Panc1 (cell line): ENCODE data around the gene MANEAL. TPM values are rescaled to one million over a fixed set of nuclear protein-coding genes. Genes with fewer than 3 reads are reported as not detected.

Experiments used
- ATAC-seq: fragments of 200-7000 bp; cut with Tn5 transposase; 2 replicates; pipeline ENCODE4 v1.9.1; 2020; ENCODE audit warnings: mild to moderate bottlenecking, moderate library complexity
- BruUV-seq: library from RNA; stranded (reverse); fragments of 400-500 nt; replicated peaks from 2 replicates; lab custom pipeline; 2021; lab: Mats Ljungman, UMichigan
- CTCF ChIA-PET: fragments of 300-600 bp; sonication (Branson Sonifier 250); formaldehyde crosslinking; loops from one replicate; lab custom pipeline; 2022; ENCODE audit warnings: antibody characterized with exemption; lab: Charles Lee
- POLR2A ChIA-PET: fragments of 300-600 bp; sonication (Branson Sonifier 250); formaldehyde crosslinking; loops from one replicate; lab custom pipeline; 2022; ENCODE audit warnings: antibody characterized with exemption; lab: Charles Lee
- DNase-seq: peaks from one replicate; pipeline ENCODE4 v3.0.0-alpha.2; 2010; ENCODE audit warnings: low read depth, low spot score
- H3K27ac ChIP-seq: 2 replicates; pipeline ENCODE4 v1.5.1; 2011; ENCODE audit warnings: mild to moderate bottlenecking, low read length, inconsistent platforms
- H3K27me3 ChIP-seq: fragments of 200-500 bp; sonication (Bioruptor generic); 2 replicates; pipeline ENCODE4 v1.6.0; 2014; ENCODE audit warnings: low read length, inconsistent platforms; ENCODE audit not compliant: control insufficient read depth, insufficient read depth
- H3K36me3 ChIP-seq: fragments of 200-500 bp; sonication (Bioruptor generic); 2 replicates; pipeline ENCODE4 v1.5.1; 2014; ENCODE audit warnings: inconsistent platforms, mild to moderate bottlenecking, low read length, moderate library complexity; ENCODE audit not compliant: control insufficient read depth, insufficient read depth
- H3K4me1 ChIP-seq: 2 replicates; pipeline ENCODE4 v1.5.1; 2011; ENCODE audit warnings: inconsistent platforms, mild to moderate bottlenecking, low read length, moderate library complexity; ENCODE audit not compliant: control insufficient read depth, insufficient read depth
- H3K4me3 ChIP-seq, 2 experiments: 2 replicates each; pipeline ENCODE4 v1.5.1; 2011 to 2012; ENCODE audit warnings: low read depth in 2 of 2, low read length in 2 of 2, mild to moderate bottlenecking in 2 of 2, inconsistent platforms in 1 of 2, moderate library complexity in 1 of 2
- H3K9me3 ChIP-seq: fragments of 200-500 bp; sonication (Bioruptor generic); 2 replicates; pipeline ENCODE4 v1.5.1; 2014; ENCODE audit warnings: low read depth, mild to moderate bottlenecking, inconsistent platforms, low read length, moderate library complexity; ENCODE audit not compliant: control insufficient read depth, insufficient read depth
- POLR2AphosphoS5 ChIP-seq: IDR thresholded peaks from 2 replicates; pipeline ENCODE4 v1.6.1; 2012; ENCODE audit warnings: mild to moderate bottlenecking, low read depth, low read length, moderate library complexity
- SIN3A ChIP-seq: IDR thresholded peaks from 2 replicates; pipeline ENCODE4 v1.6.1; 2012; ENCODE audit warnings: low read depth, mild to moderate bottlenecking, low read length, moderate library complexity, borderline replicate concordance; ENCODE audit not compliant: insufficient read depth
- TCF7L2 ChIP-seq: IDR thresholded peaks from 2 replicates; pipeline ENCODE4 v1.6.1; 2011; ENCODE audit warnings: mild to moderate bottlenecking, low read depth, low read length, inconsistent platforms
- in situ Hi-C: cut with HindIII; loops from 2 replicates; pipeline ENCODE4 v1.10.0; 2016; ENCODE audit warnings: low sequenced_read_pairs, low pct_unique_long_range_greater_than_20kb
- intact Hi-C: fragments of 100-400 bp; cut with micrococcal nuclease; formaldehyde crosslinking; loops from one replicate; pipeline ENCODE4 v1.10.0; 2022; ENCODE audit not compliant: unreplicated experiment
- total RNA-seq: library from RNA; stranded (reverse); gene quantifications from one replicate; pipeline ENCODE4 v1.2.1, GENCODE V29; 2021; ENCODE audit not compliant: unreplicated experiment
- TF ChIP-seq, protein P1 (sequence below): fragments of 450-650 bp; IDR thresholded peaks from 2 replicates; pipeline ENCODE4 v1.5.1; 2017; ENCODE audit warnings: mild to moderate bottlenecking
- TF ChIP-seq, protein P2 (sequence below), 2 experiments: IDR thresholded peaks; 2 replicates each; pipeline ENCODE4 v1.6.1; 2011 to 2012; ENCODE audit warnings: low read depth in 2 of 2, control low read depth in 1 of 2, low read length in 1 of 2, mild to moderate bottlenecking in 1 of 2, moderate library complexity in 1 of 2; ENCODE audit not compliant: insufficient read depth in 1 of 2

Gene MANEAL
- total RNA-seq, 1 experiment from 2014 or later: 29.7 TPM

DNA sequence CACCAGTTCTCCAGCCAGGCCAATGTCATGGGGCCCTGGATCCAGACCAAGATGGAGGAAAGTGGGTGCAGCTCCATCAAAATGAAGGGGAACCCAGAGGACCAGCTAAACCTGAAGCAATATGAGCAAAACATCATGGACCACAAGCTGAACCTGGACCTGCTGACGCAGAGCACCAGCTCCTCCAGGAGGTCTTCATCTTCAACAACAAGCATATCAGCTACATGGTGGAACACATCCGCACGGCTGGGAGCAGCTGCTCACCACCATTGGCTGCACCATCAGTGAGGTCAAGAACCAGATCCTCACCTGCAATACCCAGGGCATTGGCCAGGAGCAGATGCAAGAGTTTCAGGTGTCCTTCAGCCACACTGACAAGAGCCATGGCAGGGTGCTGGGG, 15.0 kb upstream of the MANEAL start:
- Histone ChIP-seq H3K4me1 (no peaks in the 10 kb centered on the region), H3K4me3 (no peak overlapping the region), H3K9me3 (no peaks in the 10 kb centered on the region), H3K36me3 (no peaks in the 10 kb centered on the region), H3K27me3 (no peaks in the 10 kb centered on the region), H3K27ac (no peak overlapping the region)
- in situ Hi-C loops: no loop called here
- TF ChIP-seq, protein P1, sequence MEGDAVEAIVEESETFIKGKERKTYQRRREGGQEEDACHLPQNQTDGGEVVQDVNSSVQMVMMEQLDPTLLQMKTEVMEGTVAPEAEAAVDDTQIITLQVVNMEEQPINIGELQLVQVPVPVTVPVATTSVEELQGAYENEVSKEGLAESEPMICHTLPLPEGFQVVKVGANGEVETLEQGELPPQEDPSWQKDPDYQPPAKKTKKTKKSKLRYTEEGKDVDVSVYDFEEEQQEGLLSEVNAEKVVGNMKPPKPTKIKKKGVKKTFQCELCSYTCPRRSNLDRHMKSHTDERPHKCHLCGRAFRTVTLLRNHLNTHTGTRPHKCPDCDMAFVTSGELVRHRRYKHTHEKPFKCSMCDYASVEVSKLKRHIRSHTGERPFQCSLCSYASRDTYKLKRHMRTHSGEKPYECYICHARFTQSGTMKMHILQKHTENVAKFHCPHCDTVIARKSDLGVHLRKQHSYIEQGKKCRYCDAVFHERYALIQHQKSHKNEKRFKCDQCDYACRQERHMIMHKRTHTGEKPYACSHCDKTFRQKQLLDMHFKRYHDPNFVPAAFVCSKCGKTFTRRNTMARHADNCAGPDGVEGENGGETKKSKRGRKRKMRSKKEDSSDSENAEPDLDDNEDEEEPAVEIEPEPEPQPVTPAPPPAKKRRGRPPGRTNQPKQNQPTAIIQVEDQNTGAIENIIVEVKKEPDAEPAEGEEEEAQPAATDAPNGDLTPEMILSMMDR: no peak
- TF ChIP-seq TCF7L2: no peak
- TF ChIP-seq, protein P2, sequence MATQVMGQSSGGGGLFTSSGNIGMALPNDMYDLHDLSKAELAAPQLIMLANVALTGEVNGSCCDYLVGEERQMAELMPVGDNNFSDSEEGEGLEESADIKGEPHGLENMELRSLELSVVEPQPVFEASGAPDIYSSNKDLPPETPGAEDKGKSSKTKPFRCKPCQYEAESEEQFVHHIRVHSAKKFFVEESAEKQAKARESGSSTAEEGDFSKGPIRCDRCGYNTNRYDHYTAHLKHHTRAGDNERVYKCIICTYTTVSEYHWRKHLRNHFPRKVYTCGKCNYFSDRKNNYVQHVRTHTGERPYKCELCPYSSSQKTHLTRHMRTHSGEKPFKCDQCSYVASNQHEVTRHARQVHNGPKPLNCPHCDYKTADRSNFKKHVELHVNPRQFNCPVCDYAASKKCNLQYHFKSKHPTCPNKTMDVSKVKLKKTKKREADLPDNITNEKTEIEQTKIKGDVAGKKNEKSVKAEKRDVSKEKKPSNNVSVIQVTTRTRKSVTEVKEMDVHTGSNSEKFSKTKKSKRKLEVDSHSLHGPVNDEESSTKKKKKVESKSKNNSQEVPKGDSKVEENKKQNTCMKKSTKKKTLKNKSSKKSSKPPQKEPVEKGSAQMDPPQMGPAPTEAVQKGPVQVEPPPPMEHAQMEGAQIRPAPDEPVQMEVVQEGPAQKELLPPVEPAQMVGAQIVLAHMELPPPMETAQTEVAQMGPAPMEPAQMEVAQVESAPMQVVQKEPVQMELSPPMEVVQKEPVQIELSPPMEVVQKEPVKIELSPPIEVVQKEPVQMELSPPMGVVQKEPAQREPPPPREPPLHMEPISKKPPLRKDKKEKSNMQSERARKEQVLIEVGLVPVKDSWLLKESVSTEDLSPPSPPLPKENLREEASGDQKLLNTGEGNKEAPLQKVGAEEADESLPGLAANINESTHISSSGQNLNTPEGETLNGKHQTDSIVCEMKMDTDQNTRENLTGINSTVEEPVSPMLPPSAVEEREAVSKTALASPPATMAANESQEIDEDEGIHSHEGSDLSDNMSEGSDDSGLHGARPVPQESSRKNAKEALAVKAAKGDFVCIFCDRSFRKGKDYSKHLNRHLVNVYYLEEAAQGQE (IDR thresholded peaks at IDR 0.05; ENCODE audit: insufficient read depth in 1 of 2, low read depth in 2 of 2, low read length in 1 of 2): no peak
- no peak for TF ChIP-seq POLR2AphosphoS5
- TF ChIP-seq SIN3A: no peak
- intact Hi-C loops: no loop called here
- ATAC-seq: no peak
- DNase-seq: no peak
- ChIA-PET CTCF (no interaction called here), POLR2A (no interaction called here)
- no TSS peak for BruUV-seq

DNA sequence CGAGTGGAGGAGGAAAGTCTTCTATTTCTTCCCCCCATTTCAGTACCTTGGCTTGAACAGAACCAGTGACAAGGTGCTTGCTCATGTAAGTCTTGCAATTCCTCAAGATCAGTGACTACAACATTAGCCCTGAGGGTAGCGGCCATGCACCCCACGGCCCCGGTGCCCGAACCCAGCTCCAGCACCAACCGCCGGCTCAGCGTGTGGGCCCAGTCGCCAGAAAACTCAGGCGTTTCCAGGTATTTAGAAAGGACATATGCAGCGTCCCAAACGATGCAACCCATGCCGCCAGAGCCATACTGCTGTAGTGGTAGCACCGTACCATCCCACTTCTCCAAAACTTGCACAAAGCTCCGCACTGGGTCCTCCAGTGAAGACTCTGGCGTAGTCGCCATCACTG, 11.2 kb upstream of the MANEAL start:
- Histone ChIP-seq H3K27me3 (peaks cover 4% of the 10 kb centered on the region; the same call in 1 of the 2 replicates), H3K4me3 (no peak overlapping the region), H3K27ac (no peak overlapping the region), H3K9me3 (no peaks in the 10 kb centered on the region), H3K36me3 (no peaks in the 10 kb centered on the region), H3K4me1 (no peaks in the 10 kb centered on the region)
- POLR2A ChIA-PET: no interaction called here
- CTCF ChIA-PET: interaction anchor here (0.6 kb wide), 1 partner anchor 228 kb away, joined by 3 read pairs; the partner anchor contains the start of gene SNIP1
- ATAC-seq (no peak), DNase-seq (no peak)
- intact Hi-C loops: no loop called here
- BruUV-seq: no TSS peak
- no peak for TF ChIP-seq POLR2AphosphoS5
- TF ChIP-seq, protein P1: no peak
- TF ChIP-seq SIN3A: no peak
- TF ChIP-seq, protein P2 (IDR thresholded peaks at IDR 0.05; ENCODE audit: insufficient read depth in 1 of 2, low read depth in 2 of 2, low read length in 1 of 2): no peak
- no peak for TF ChIP-seq TCF7L2
- in situ Hi-C loops: no loop called here
